Thyroid gland (tissue), 4 donors: ENCODE data around the gene LRMDA. TPM values are rescaled to one million over a fixed set of nuclear protein-coding genes. Genes with fewer than 3 reads are reported as not detected.
"Not testable (repeated sequence)": the region's sequence is repeated elsewhere in the genome, so short reads cannot be mapped to it uniquely, and the experiment has no call there.

ENCODE experiments used
- DNase-seq, 2 donors: peaks; one replicate each; pipeline ENCODE4 v3.0.0-alpha.2; 2019
- H3K27ac ChIP-seq, 3 donors: fragments of 200-600 bp; sonication (generic); 1 replicate in 2 of 3; 2 replicates in 1 of 3; pipeline ENCODE4 v1.5.1; 2016 to 2019; ENCODE audit warnings: mild to moderate bottlenecking in 1 of 3, moderate library complexity in 1 of 3
- H3K27me3 ChIP-seq: fragments of 200-600 bp; sonication (generic); one replicate; pipeline ENCODE4 v1.5.1; 2019
- H3K36me3 ChIP-seq, 2 donors: fragments of 200-600 bp; sonication (generic); one replicate each; pipeline ENCODE4 v1.5.1; 2016 to 2019
- H3K4me1 ChIP-seq, 2 donors: fragments of 200-600 bp; sonication (generic); one replicate each; pipeline ENCODE4 v1.5.1; 2017 to 2019
- H3K4me3 ChIP-seq, 3 donors: fragments of 200-600 bp; sonication (generic); replicated peaks in 1 of 3; 1 replicate in 2 of 3; 2 replicates in 1 of 3; pipeline ENCODE4 v1.5.1; 2016; ENCODE audit warnings: mild to moderate bottlenecking in 1 of 3
- H3K9me3 ChIP-seq: fragments of 200-600 bp; sonication (generic); one replicate; pipeline ENCODE4 v1.5.1; 2017
- CTCF ChIP-seq, 6 experiments: fragments of 200-600 bp in 3 of 6; fragments of 450-650 bp in 3 of 6; sonication (generic) in 3 of 6; IDR thresholded peaks; one replicate each; pipeline ENCODE4 v1.5.1; 2016 to 2019; ENCODE audit warnings: antibody characterized with exemption in 6 of 6, mild to moderate bottlenecking in 2 of 6, inconsistent platforms in 1 of 6, moderate library complexity in 1 of 6
- POLR2A ChIP-seq, 2 donors: fragments of 450-650 bp; IDR thresholded peaks; one replicate each; pipeline ENCODE4 v1.6.1; 2017; ENCODE audit warnings: antibody characterized with exemption in 2 of 2, mild to moderate bottlenecking in 2 of 2, moderate library complexity in 1 of 2
- WGBS, 2 donors: methylation state at CpG; one replicate each; pipeline ENCODE4 v1.1.5; 2017; 5-methylcytosine and 5-hydroxymethylcytosine counted together
- intact Hi-C: fragments of 100-400 bp; cut with DNase I; formaldehyde crosslinking; loops from one replicate; pipeline ENCODE4 v1.15.1; 2023
- total RNA-seq, 4 donors: library from RNA; depleted of rRNA; stranded (reverse); fragments of >200 nt; gene quantifications; one replicate each; pipeline ENCODE4 v1.2.3, GENCODE V29; 2016

Gene LRMDA
- total RNA-seq, 4 donors from 2014 or later = 16.5 to 31.7 (median 23.2) TPM

DNA sequence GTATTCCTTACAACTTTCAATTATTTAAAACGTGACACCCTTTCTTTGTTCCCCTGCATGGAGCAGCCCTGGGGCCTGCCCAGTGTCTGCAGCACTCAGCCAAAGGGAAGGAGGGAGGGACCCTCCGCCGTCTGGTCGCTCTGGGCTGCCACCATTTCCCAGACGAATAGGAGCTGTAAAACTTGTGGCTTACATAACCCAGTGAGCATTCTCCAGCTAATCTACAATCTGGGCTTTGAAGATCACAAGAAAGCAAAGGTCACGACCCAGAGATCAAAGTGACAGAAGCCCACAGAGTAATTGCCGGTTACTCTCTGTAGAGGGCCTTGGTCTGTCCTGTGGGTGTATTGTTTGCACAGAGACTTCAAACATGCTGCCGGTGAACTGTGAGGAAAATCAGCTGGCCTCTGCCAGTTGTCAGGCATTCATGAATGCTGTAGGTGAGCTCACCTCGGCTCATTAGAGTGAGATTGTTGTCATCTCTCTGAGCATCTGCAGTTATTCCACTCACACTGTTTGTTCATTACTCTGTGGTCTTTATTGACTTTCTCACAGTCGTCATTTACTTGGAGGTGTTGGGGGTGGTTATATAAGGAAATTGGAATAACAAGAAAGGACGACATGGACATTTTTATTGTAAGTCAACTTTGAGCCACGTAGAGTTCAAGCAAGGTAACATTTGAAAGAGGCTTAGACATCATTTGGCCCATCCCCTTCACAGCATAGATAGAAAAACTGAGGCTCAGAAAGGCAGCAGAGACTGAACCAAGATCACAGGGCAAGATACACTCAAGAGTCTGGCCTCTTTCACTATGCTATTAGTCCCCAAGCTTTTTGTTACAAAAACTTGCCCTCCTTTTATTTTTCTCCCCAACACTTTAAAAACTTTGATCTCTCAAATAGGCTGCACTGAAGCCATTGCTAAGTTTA lies 619.8 kb downstream of the LRMDA start:
- no peak for TF ChIP-seq POLR2A (IDR thresholded peaks at IDR 0.05)
- no peak for TF ChIP-seq CTCF (IDR thresholded peaks at IDR 0.05)

DNA sequence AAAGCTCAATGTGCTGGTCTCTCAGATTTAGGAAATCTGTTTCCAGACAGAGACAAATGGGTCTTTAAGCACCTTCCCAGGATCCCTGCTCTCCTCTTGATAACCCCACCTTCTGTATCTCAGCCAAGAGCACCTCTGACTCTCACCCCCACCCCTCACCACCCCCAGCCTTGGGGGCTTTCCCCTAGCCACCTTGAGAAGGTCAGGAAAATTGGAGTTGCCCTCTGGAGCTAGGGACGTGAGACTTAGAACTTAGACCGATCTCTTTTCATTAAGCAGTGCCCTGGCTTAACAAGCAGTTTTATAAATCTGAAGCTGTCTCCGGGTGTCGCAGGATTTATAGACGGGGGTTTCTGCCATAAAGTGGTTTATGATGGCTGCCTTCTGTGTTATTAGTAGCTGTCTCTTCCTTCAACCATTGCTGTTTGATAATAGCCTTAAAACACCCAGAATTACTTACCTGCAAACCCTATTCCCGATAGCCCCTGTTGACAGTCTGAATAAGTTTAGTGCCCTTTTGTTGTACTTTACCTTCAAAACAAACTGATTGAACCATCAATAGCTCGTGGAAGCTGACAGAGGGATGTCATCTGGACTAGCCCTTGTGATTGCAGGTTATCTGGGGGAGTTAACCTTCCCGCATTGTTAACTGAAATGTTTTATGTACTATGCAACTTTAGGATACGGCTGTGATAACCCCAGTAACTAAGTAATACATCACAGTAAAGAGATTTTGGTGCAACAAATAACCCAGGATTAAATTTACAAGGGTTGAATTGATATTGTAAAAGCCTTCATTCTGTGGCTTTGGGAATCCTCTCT lies 621.5 kb downstream of the LRMDA start:
- H3K27ac ChIP-seq = no peak overlapping the region
- no peak for DNase-seq
- H3K27me3 ChIP-seq = no peaks in the 10 kb centered on the region
- intact Hi-C loops = no loop called here
- no peak overlapping the region for H3K4me3 ChIP-seq
- H3K36me3 ChIP-seq = no peaks in the 10 kb centered on the region
- H3K4me1 ChIP-seq = no peaks in the 10 kb centered on the region
- WGBS, 2 donors = 93 to 95% methylated on average over 9 of the region's 9 CpGs
- H3K9me3 ChIP-seq = no peaks in the 10 kb centered on the region
- no peak for TF ChIP-seq POLR2A (IDR thresholded peaks at IDR 0.05)
- TF ChIP-seq CTCF (IDR thresholded peaks at IDR 0.05) = no peak

More for the DNA sequence above, 619.8 kb downstream of the LRMDA start:
- intact Hi-C loops = no loop called here
- peak in 1 of 2 donors; percentile 12 for DNase-seq
- no peak overlapping the region for H3K27ac ChIP-seq
- 61 to 76% methylated on average over 12 of the region's 12 CpGs for WGBS, 2 donors
- no peak overlapping the region for H3K4me3 ChIP-seq
- H3K36me3 ChIP-seq = no peaks in the 10 kb centered on the region
- no peaks in the 10 kb centered on the region for H3K27me3 ChIP-seq
- no peaks in the 10 kb centered on the region for H3K4me1 ChIP-seq
- H3K9me3 ChIP-seq = no peaks in the 10 kb centered on the region

GRCh38 chr10:76055466-76055865 lies 624.0 kb downstream of the LRMDA start:
- TF ChIP-seq CTCF (IDR thresholded peaks at IDR 0.05) = no peak
- TF ChIP-seq POLR2A (IDR thresholded peaks at IDR 0.05) = no peak
- 90% methylated on average over 3 of the region's 3 CpGs for WGBS, 2 donors
- H3K27ac ChIP-seq = no peak overlapping the region
- no peaks in the 10 kb centered on the region for H3K9me3 ChIP-seq
- H3K4me1 ChIP-seq = no peaks in the 10 kb centered on the region
- H3K36me3 ChIP-seq = no peaks in the 10 kb centered on the region
- no peak for DNase-seq
- intact Hi-C loops = no loop called here
- H3K27me3 ChIP-seq = no peaks in the 10 kb centered on the region
- no peak overlapping the region for H3K4me3 ChIP-seq

- 100% methylated on average over 1 of the region's 1 CpG; no CpG with 5 or more reads in 1 of the 2 donors for WGBS, 2 donors
- intact Hi-C loops = no loop called here
- H3K9me3 ChIP-seq = no peaks in the 10 kb centered on the region
- H3K27ac ChIP-seq = no peak overlapping the region
- no peak overlapping the region for H3K4me3 ChIP-seq
- no peaks in the 10 kb centered on the region for H3K4me1 ChIP-seq
- no peaks in the 10 kb centered on the region for H3K36me3 ChIP-seq
- H3K27me3 ChIP-seq = no peaks in the 10 kb centered on the region
- TF ChIP-seq POLR2A (IDR thresholded peaks at IDR 0.05) (no peak), CTCF (IDR thresholded peaks at IDR 0.05) (no peak)
- DNase-seq = no peak
Measured at GRCh38 chr10:76055963-76056362, 624.5 kb downstream of the LRMDA start.

- H3K27ac ChIP-seq, H3K36me3 ChIP-seq, H3K27me3 ChIP-seq, intact Hi-C loops, H3K4me3 ChIP-seq, H3K9me3 ChIP-seq, DNase-seq, H3K4me1 ChIP-seq: not testable (repeated sequence)
- 96% methylated on average over 2 of the region's 2 CpGs for WGBS, 2 donors
Measured at GRCh38 chr10:76060993-76061392, 629.6 kb downstream of the LRMDA start.
